Measurements from ENCODE around the gene MC4R.

DNA sequence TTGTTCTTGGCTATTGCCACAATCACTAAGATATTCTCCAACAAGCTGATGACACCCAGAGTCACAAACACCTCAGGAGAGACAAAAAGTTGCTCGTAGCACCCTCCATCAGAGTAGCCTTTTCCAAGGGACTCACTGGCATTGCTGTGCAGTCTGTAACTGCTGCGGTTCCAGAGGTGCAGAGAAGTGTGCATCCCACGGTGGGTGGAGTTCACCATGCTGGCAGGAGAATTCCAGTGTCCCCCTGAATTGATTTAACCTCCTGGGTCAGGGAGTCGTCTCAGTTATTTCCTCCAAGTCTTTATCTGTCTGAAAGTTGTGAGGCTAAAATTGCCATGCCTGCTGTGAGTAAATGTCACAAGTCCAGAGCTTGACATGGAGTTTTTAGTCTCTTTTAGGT is 443 bp downstream of the MC4R start:
- TF ChIP-seq, protein P1, sequence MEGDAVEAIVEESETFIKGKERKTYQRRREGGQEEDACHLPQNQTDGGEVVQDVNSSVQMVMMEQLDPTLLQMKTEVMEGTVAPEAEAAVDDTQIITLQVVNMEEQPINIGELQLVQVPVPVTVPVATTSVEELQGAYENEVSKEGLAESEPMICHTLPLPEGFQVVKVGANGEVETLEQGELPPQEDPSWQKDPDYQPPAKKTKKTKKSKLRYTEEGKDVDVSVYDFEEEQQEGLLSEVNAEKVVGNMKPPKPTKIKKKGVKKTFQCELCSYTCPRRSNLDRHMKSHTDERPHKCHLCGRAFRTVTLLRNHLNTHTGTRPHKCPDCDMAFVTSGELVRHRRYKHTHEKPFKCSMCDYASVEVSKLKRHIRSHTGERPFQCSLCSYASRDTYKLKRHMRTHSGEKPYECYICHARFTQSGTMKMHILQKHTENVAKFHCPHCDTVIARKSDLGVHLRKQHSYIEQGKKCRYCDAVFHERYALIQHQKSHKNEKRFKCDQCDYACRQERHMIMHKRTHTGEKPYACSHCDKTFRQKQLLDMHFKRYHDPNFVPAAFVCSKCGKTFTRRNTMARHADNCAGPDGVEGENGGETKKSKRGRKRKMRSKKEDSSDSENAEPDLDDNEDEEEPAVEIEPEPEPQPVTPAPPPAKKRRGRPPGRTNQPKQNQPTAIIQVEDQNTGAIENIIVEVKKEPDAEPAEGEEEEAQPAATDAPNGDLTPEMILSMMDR (conservative IDR thresholded peaks at IDR 0.05; ENCODE audit: low read length), result no peak
- no peak for TF ChIP-seq EZH2phosphoT487 (IDR thresholded peaks at IDR 0.05; ENCODE audit: borderline replicate concordance, low read depth, low read length)
